ENCODE results near the gene SEMA4B.

DNA sequence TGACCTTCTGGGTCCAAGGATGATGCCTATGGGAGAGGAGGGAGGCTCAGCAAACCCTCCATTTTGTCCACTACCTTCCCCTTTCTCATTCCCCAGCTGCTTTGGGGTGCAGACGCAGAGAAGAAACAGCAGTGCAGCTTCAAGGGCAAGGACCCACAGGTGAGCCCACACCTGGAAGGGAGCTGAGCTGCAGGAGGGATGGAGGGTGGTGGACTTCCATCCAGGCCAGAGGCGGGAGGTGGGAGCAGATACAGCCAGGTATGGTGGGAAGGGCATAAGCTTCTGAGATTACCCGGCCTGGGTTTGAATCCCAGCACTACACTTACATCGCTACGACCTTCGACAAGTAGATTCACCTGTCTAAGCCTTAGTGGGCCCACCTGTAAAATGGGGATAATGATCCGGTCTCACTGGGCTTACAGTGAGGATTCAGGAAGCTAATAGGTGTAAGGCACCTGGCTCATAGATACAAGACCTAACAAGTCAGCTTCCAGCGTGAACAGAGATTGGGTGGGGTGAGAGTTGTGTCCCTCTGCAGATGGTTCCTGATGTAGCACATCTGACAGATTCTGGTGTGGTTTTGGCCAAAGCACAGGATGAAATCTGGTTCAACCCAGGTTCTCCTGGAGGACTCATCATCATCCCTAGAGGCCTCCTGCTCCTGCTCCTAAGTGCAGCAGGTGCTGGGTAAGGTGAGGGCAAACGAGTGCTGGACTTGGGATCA, 16.7 kb downstream of the SEMA4B start:
- TF ChIP-seq POLR2A (IDR thresholded peaks at IDR 0.05) (no peak), CTCF (IDR thresholded peaks at IDR 0.05) (no peak)

Data from body of pancreas (tissue), 4 donors.